Measurements from ENCODE around the gene ADORA1. TPM values are rescaled to one million over a fixed set of nuclear protein-coding genes. Genes with fewer than 3 reads are reported as not detected.

Gene ADORA1
- polyA plus RNA-seq, 4 donors: 1.6 to 6.8 (median 4.4) TPM

- DNase-seq (ENCODE audit: low read depth in 4 of 4, low spot score in 3 of 4): no peak
Observed at GRCh38 chr1:203120325-203121153, 7.0 kb upstream of the ADORA1 start.

GRCh38 chr1:203121186-203122015 is 6.1 kb upstream of the ADORA1 start:
- no peak for DNase-seq (ENCODE audit: low read depth in 4 of 4, low spot score in 3 of 4)

GRCh38 chr1:203122159-203122558 is 5.4 kb upstream of the ADORA1 start:
- no peak for DNase-seq (ENCODE audit: low read depth in 4 of 4, low spot score in 3 of 4)

GRCh38 chr1:203124011-203124410 is 3.5 kb upstream of the ADORA1 start:
- no peak for DNase-seq (ENCODE audit: low read depth in 4 of 4, low spot score in 3 of 4)

GRCh38 chr1:203124546-203125317 is 2.8 kb upstream of the ADORA1 start:
- DNase-seq (ENCODE audit: low read depth in 4 of 4, low spot score in 3 of 4): no peak

- no peak for DNase-seq (ENCODE audit: low read depth in 4 of 4, low spot score in 3 of 4)
Observed at GRCh38 chr1:203126151-203126865, 1.2 kb upstream of the ADORA1 start.

GRCh38 chr1:203126866-203127665 is 460 bp upstream of the ADORA1 start:
- DNase-seq (ENCODE audit: low read depth in 4 of 4, low spot score in 3 of 4): no peak

GRCh38 chr1:203128431-203128715 is 847 bp downstream of the ADORA1 start:
- no peak for DNase-seq (ENCODE audit: low read depth in 4 of 4, low spot score in 3 of 4)

- DNase-seq (ENCODE audit: low read depth in 4 of 4, low spot score in 3 of 4): no peak
Observed at GRCh38 chr1:203128716-203129500, 1.4 kb downstream of the ADORA1 start.

- DNase-seq (ENCODE audit: low read depth in 4 of 4, low spot score in 3 of 4): no peak
Observed at GRCh38 chr1:203129501-203130231, 2.1 kb downstream of the ADORA1 start.

GRCh38 chr1:203130358-203130985 is 2.9 kb downstream of the ADORA1 start:
- no peak for DNase-seq (ENCODE audit: low read depth in 4 of 4, low spot score in 3 of 4)

GRCh38 chr1:203131548-203132200 is 4.1 kb downstream of the ADORA1 start:
- no peak for DNase-seq (ENCODE audit: low read depth in 4 of 4, low spot score in 3 of 4)

- no peak for DNase-seq (ENCODE audit: low read depth in 4 of 4, low spot score in 3 of 4)
Observed at GRCh38 chr1:203133970-203134725, 6.6 kb downstream of the ADORA1 start.

GRCh38 chr1:203135636-203136305 is 8.2 kb downstream of the ADORA1 start:
- no peak for DNase-seq (ENCODE audit: low read depth in 4 of 4, low spot score in 3 of 4)

GRCh38 chr1:203136409-203137042 is 9.0 kb downstream of the ADORA1 start:
- DNase-seq (ENCODE audit: low read depth in 4 of 4, low spot score in 3 of 4): no peak

- DNase-seq (ENCODE audit: low read depth in 4 of 4, low spot score in 3 of 4): no peak
Observed at GRCh38 chr1:203137324-203137723, 9.8 kb downstream of the ADORA1 start.
